GM19324 (cell line): ENCODE results near the gene SPDYE6.
A peak's percentile ranks its signal among the peaks of the same experiment; 100 is the strongest.
"Not testable (repeated sequence)": the region's sequence is repeated elsewhere in the genome, so short reads cannot be mapped to it uniquely, and the experiment has no call there.

Source experiments
- ATAC-seq: cut with Tn5 transposase; IDR thresholded peaks from one replicate; pipeline ENCODE4 v1.9.1; 2021; ENCODE audit warnings: mild to moderate bottlenecking, moderate library complexity; ENCODE audit not compliant: unreplicated experiment, low FRiP score

The SPDYE6 gene

GRCh38 chr7:102320181-102320580 lies 36.1 kb downstream of the SPDYE6 start:
- ATAC-seq: no peak

DNA sequence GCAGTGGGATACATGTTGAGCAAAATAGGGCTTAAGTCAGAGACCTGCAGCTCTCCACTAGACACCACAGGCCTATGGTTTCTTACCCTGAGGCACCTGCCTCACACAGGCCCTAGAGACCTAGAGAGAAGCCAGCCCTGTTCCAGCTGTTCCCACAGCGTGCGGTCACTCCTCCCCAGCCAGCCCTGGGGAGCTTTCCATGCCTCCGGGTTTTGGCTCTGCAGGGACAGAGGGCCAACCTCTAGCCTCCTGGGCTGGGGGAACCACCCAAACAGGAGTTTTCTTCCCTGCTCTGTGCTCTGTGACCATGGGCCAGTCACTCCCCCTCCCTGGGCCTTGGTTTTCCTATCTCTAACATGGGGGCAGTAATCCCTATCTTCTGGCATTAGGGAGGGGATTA lies 36.6 kb downstream of the SPDYE6 start:
- ATAC-seq: no peak

- no peak for ATAC-seq
Observed at GRCh38 chr7:102318482-102318971, 37.7 kb downstream of the SPDYE6 start.

DNA sequence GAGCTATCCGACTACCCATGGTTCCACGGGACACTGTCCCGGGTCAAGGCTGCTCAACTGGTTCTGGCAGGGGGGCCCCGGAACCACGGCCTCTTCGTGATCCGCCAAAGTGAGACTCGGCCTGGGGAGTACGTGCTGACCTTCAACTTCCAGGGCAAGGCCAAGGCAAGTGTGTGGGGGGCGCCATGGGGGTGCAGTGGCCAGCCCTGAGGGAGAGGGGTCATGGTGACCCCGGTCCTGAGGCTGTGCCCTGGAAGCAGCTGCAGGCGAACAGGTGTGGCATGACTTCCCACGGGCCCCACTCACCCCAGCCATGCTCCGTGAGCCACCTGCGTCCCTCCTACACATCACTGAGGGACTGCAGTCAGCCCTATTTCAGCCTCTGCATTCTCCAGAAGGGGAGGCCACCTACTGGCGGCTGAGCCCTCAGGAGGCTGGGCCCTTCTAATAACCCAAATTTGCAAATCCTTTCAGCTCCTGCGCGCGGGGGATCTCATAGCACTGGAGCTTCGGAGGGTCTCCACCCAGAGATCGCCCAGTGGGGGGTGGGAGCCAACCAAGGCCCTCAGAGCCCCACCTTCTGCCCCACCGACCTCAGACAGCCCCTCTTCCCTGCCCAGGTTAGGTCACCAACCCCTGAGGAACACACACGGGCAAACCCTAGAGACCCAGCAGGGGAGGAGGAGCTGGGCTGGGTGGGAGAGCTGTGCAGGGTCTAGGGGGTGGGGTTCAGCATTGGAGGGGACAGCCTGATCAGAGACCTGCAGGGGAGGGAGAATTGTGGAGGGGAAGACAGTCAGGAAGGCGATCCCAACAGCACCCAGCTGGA lies 38.8 kb downstream of the SPDYE6 start:
- no peak for ATAC-seq

DNA sequence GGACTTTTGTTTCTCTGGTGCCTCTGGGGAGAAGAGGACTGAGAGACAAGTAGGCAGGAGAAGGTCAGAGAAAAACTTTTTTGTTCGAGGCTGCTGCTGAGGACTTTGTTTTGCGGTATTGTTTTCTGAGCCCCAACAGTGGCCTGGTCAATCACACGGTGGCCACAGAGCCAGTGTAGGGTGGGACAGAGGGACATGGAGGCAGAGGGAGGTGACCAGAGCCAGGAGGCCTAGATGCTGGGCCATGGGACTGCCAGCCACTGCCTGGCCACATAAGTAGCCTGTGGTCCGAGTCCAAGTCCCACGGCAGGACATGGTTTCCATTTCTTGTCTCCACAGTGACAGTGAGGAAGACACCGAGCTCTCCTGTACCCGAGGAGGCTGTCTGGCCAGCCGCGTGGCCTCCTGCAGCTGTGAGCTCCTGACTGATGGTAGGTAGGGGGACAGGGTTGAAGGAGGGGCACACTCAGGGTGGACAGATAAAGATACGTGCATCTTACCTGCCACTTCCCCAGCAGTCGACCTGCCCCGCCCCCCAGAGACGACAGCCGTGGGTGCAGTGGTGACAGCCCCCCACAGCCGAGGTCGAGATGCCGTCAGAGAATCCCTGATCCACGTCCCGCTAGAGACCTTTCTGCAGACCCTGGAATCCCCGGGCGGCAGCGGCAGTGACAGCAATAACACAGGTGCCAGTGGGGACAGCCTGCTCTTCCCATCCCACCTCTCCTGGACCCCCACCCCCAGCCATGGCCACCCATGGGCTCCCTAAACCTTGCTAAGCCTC lies 42.1 kb downstream of the SPDYE6 start:
- no peak for ATAC-seq

- no peak for ATAC-seq
Observed at GRCh38 chr7:102312317-102312716, 43.9 kb downstream of the SPDYE6 start.

DNA sequence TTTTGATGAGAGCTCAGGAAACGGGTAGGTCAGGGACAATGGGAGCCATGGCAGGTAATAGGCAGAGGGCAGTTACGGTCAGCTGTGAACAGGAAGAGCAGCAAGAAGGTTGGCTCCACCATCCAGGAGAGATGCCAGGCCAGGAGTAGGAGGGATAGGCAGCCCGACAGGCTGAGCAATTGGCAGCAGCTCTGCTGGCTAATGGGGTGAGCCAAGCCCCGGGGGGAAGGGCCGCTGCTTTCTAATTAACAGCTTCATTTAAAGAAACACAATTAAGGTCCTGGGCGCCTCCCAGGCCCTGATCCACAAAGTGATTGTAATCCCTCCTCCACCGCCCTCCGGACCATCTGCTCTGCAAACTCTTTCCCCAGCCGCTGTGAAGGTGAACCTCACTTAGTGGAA lies 45.8 kb downstream of the SPDYE6 start:
- ATAC-seq: no peak

- ATAC-seq: peak; percentile 78
Observed at GRCh38 chr7:102306916-102307677, 49.1 kb downstream of the SPDYE6 start.

- ATAC-seq: peak; percentile 62
Observed at GRCh38 chr7:102305414-102306268, 50.6 kb downstream of the SPDYE6 start.

- no peak for ATAC-seq
Observed at GRCh38 chr7:102304668-102305067, 51.6 kb downstream of the SPDYE6 start.

DNA sequence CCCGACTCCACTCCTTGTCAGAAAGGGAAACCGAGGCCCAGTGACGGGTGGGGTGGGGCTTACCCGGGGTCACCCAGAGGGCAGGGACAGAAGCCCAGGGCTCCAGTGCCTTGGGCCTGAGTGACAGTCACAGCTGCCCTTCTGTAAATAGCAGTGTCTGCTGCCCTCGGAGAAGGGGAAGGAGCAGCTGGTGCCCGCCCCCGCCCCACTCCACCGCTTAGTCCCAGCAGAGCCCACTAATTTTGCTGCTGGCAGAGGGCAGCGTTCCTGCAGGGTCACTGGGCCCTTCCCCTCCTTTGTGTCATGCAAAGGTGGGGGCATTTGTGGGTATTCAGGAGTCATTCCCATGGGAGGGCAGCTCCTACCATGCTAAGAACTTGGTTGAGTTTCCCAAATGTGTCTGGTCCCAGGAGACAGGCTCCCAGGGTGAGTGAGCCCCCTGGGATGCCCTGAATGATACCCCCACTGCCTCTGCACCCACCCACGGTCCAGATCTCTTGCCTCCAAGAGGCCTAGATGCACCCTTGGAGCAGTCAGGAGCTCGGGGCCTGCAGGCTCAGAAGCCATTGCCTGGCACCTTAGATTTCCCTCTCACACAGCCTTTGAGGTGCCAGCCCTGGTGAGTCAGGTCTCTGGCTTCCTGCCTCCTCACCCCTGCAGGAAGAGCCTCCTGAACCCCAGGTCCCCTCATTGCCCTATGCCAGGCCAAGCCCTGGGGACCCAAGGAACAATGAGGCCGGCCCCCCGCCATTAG lies 52.4 kb downstream of the SPDYE6 start:
- no peak for ATAC-seq

GRCh38 chr7:102302025-102302424 lies 54.2 kb downstream of the SPDYE6 start:
- no peak for ATAC-seq

DNA sequence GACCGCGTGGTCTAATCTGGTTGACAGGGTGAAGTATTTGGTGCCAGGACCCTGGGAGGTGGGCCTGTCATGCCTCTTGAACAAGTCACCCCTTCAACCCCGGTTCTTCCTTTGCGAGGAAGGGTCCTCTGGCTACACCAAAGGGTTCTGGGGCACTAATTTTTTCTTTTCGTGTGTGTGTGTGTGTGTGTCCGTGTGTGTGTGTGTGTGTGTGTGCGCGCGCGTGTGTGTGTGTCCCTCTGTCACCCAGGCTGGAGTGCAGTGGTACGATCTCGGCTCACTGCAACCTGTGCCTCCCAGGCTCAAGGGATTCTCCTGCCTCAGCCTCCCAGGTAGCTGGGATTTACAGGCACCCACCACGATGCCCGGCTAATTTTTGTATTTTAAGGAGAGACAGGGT lies 54.9 kb downstream of the SPDYE6 start:
- ATAC-seq: not testable (repeated sequence)

- ATAC-seq: no peak
Observed at GRCh38 chr7:102300643-102301221, 55.5 kb downstream of the SPDYE6 start.

DNA sequence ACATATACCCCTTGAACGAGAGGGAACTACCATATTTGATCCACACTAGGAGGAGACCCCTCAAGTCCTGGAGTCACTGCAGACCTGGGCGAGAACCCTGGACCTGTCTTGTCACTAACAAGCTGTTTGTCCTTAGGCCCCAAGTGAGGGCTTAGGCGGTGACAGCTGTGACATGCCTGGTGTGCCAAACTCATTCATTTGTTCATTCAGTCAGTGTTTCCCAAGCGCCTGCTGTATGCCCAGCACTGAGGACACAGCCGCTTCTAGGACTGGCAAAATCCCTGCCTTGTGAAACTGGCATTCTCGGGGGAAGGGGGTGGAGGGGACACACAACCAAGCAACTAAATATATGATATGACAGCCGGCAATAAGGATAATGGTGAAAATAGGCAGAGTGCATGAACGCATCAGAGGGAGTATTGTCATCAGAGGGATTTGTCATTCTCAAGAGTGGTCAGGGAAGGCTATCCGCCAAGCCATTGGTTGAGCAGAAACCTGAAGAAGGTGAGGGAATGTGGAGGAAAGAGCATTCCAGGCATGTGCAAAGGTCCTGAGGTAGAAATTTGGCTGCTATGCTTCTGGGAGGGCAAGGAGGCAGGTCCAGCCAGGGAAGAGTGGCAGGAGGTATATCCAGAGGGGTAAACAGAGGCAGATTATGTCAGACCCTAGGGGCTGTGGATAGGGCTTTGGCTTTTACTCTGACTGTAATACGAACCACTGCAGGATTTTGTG lies 58.6 kb downstream of the SPDYE6 start:
- ATAC-seq: no peak

DNA sequence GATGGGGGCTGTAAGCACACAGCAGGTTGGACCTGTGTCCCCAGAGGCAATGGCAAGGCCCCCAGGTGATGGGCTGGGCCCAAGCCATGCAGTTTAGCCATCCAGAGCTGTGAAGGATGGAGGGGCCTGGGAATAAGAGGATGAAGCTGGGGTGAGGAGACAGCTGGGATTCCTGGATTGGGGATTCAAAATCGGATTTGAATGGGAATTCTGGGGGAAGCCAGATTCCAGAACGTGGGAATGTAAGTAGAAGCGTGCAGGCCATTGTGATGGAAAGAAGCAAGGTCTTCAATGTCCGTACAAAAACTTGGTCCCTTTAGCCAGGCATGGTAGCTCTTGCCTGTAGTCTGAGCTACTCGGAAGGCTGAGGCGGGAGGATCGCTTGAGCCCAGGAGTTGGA lies 59.7 kb downstream of the SPDYE6 start:
- ATAC-seq: no peak

DNA sequence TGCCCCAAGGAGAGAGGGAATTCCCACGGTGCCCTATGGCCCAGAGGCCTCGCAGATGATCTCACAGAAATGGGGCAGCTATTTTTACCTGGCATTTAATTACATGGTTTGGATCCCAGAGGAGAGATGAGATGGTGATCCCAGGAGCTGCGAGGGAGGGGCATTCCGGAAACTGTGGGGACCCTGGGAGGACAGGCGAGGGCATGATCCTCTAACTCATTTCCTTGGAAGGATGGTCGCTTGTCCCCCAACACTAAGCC lies 60.1 kb downstream of the SPDYE6 start:
- ATAC-seq: no peak
